ENCODE data around the gene HOXC12. TPM values are rescaled to one million over a fixed set of nuclear protein-coding genes. Genes with fewer than 3 reads are reported as not detected.

The HOXC12 gene
- total and polyA plus RNA-seq, 12 donors: not detected

DNA sequence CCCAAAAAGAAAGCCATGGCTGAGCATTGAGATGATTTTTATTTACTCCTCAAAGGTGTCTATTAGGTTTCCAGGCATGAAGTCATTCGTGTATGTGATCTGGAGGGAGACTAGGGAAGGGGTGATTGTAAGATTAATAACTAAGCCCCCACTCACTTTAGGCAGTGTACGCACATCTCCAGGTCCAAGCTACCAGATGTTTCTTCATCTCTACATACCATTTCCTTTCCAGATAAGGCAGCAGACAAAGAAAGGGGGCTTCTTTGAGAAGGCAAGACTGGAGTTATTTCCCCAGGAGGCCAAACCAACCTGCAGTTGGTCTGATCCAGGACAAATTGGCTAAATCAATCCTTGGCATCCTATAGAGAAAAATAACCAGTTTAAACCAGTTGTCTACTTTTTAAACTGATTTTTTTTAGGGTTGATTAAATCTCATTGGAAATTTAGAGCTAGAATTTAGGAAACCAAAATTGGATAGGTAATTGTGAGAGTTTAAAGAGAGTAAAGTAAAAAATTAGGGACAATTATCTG, 12.2 kb upstream of the HOXC12 start:
- Histone ChIP-seq H3K9me3 (replicated peaks in 1 of 3) (no peaks in the 10 kb centered on the region), H3K27me3 (peaks cover 96% of the 10 kb centered on the region), H3K4me1 (replicated peaks in 1 of 2) (no peaks in the 10 kb centered on the region), H3K36me3 (replicated peaks in 1 of 2) (no peaks in the 10 kb centered on the region), H3K27ac (no peak overlapping the region), H3K4me3 (no peak overlapping the region)
- intact Hi-C loops (cut with DNase I): no loop called here
- no peak for TF ChIP-seq POLR2A (IDR thresholded peaks at IDR 0.05)
- TF ChIP-seq, protein P1, sequence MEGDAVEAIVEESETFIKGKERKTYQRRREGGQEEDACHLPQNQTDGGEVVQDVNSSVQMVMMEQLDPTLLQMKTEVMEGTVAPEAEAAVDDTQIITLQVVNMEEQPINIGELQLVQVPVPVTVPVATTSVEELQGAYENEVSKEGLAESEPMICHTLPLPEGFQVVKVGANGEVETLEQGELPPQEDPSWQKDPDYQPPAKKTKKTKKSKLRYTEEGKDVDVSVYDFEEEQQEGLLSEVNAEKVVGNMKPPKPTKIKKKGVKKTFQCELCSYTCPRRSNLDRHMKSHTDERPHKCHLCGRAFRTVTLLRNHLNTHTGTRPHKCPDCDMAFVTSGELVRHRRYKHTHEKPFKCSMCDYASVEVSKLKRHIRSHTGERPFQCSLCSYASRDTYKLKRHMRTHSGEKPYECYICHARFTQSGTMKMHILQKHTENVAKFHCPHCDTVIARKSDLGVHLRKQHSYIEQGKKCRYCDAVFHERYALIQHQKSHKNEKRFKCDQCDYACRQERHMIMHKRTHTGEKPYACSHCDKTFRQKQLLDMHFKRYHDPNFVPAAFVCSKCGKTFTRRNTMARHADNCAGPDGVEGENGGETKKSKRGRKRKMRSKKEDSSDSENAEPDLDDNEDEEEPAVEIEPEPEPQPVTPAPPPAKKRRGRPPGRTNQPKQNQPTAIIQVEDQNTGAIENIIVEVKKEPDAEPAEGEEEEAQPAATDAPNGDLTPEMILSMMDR (IDR thresholded peaks at IDR 0.05): no peak
- DNase-seq: no peak
- 8 to 24% (median 16%) methylated on average over 2 of the region's 2 CpGs for WGBS, 4 donors

DNA sequence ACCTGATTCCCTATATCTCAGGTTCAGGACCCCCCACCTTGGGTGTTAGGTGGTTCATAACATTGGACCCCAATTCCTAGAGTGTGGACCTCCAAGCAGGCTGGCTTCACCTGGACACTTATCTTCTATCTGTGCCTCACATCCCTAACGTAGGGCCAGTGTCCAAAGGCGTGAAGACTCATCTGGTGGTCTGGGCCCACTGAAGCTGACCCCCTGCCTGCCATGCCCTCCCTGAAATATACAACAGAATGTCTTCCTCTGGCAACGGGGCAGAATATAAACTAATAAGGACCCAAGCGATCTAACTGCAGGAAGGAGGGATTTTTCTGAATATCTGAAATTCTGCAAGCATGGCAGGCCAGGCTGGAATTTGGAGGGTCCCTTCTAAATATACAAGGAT, 10.5 kb upstream of the HOXC12 start:
- Histone ChIP-seq H3K27me3 (peaks cover 94% of the 10 kb centered on the region), H3K4me1 (replicated peaks in 1 of 2) (no peaks in the 10 kb centered on the region), H3K4me3 (no peak overlapping the region), H3K9me3 (replicated peaks in 1 of 3) (no peaks in the 10 kb centered on the region), H3K36me3 (replicated peaks in 1 of 2) (no peaks in the 10 kb centered on the region), H3K27ac (no peak overlapping the region)
- no peak for DNase-seq
- TF ChIP-seq POLR2A (IDR thresholded peaks at IDR 0.05): no peak
- TF ChIP-seq, protein P1 (IDR thresholded peaks at IDR 0.05): no peak
- 14 to 23% (median 19%) methylated on average over 4 of the region's 4 CpGs for WGBS, 4 donors
- intact Hi-C loops (cut with DNase I): no loop called here

DNA sequence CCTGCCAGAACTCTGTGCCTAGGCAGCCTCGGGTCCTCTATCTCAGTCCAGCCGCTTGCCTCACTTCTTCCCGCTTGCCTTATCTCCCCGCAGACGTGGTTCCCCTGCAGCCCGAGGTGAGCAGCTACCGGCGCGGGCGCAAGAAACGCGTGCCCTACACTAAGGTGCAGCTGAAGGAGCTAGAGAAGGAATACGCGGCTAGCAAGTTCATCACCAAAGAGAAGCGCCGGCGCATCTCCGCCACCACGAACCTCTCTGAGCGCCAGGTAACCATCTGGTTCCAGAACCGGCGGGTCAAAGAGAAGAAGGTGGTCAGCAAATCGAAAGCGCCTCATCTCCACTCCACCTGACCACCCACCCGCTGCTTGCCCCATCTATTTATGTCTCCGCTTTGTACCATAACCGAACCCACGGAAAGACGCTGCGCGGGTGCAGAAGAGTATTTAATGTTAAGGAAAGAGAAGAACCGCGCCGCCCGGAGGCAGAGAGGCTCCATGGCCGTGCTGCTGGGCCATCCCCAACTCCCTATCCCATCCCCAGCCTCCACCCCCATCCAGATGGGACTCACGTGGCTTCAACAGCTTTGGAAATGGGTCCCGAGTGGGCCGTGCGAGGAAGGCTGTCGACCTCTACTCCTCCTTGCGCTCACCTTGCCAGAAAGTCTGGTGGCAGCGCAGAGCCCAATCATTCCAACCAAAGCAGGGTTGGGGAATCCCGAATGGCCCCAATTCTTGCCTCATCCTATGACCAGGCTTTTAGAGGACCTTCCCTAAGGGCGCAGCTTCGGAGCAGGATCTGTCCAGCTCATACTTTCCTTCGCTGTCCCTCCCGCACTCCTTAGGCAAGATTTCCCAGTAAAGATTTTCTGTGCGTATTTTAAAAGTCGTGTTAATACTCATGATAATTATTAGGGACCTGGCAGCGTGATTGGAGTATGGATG, 9.5 kb upstream of the HOXC12 start:
- no peaks in the 10 kb centered on the region for H3K36me3 ChIP-seq (replicated peaks in 1 of 2)
- no peak overlapping the region for H3K4me3 ChIP-seq
- H3K27me3 ChIP-seq: peaks cover 93% of the 10 kb centered on the region
- TF ChIP-seq, protein P1 (IDR thresholded peaks at IDR 0.05): no peak
- no peak for TF ChIP-seq POLR2A (IDR thresholded peaks at IDR 0.05)
- WGBS, 4 donors: 5 to 10% (median 6%) methylated on average over 45 to 51 of the region's 51 CpGs
- H3K4me1 ChIP-seq (replicated peaks in 1 of 2): no peaks in the 10 kb centered on the region
- H3K9me3 ChIP-seq (replicated peaks in 1 of 3): no peaks in the 10 kb centered on the region
- intact Hi-C loops (cut with DNase I): no loop called here
- DNase-seq: no peak
- H3K27ac ChIP-seq: no peak overlapping the region

DNA sequence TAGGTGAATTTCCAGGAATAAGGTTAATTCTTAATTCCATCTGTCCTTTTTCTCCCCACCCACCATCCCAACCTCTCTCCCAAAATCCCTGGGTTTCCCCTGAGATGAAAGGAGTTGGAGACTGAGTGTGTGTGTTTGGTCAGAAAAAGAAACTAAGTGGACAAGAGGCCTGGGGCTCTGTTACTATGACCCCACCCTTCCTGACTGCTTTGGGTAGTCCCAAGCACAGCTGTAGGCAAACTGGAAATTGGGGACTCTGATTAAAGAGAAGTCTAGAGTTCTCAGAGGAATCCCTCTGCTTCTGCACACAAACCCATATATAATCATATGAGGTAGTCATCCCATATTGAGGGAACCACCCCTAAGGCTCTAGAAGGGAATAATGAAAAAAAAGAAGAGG, 7.0 kb upstream of the HOXC12 start:
- no peak for DNase-seq
- Histone ChIP-seq H3K27ac (no peak overlapping the region), H3K27me3 (peaks cover 93% of the 10 kb centered on the region), H3K4me3 (no peak overlapping the region), H3K9me3 (replicated peaks in 1 of 3) (no peaks in the 10 kb centered on the region), H3K36me3 (replicated peaks in 1 of 2) (no peaks in the 10 kb centered on the region), H3K4me1 (replicated peaks in 1 of 2) (peaks cover 0 to 5% of the 10 kb centered on the region in 2 donors)
- TF ChIP-seq POLR2A (IDR thresholded peaks at IDR 0.05): no peak
- TF ChIP-seq, protein P1 (IDR thresholded peaks at IDR 0.05): no peak
- intact Hi-C loops (cut with DNase I): no loop called here

Measured in adrenal gland (tissue), 12 donors.